Epithelial cell of umbilical artery (primary cell): ENCODE measurements around the gene SERP1. TPM values are rescaled to one million over a fixed set of nuclear protein-coding genes. Genes with fewer than 3 reads are reported as not detected.

Experiments used
- total RNA-seq: library from RNA; depleted of rRNA; stranded (reverse); fragments of >200 nt; gene quantifications from 2 replicates; pipeline ENCODE4 v1.2.3, GENCODE V29; 2014

SERP1 gene
- 169 and 227 TPM in 2 replicates for total RNA-seq

GRCh38 chr3:150546226-150547044, at the start of gene SERP1, which contains the start of gene EIF2A:
Gene SERP1 (minus strand): TSS chr3:150546496. CDS start chr3:150546135, 361 bp downstream.
Gene EIF2A (plus strand): TSS chr3:150546787. CDS start chr3:150546803, 16 bp downstream.

Other genes with a start within 250 kb of the SERP1 start
- 5.2 TPM in 2 replicates for gene TSC22D2, start 138.2 kb downstream of the SERP1 start, total RNA-seq
- 167 and 315 TPM in 2 replicates for gene EIF2A, start 291 bp upstream of the SERP1 start, total RNA-seq
- gene SELENOT, start 56.8 kb upstream of the SERP1 start, total RNA-seq: 109 and 149 TPM in 2 replicates
- not detected in 2 replicates for gene ERICH6, start 157.4 kb upstream of the SERP1 start, total RNA-seq
- gene SIAH2, start 216.7 kb upstream of the SERP1 start, total RNA-seq: 18.7 and 24.7 TPM in 2 replicates